Measurements from ENCODE around the gene ZBP1. TPM values are rescaled to one million over a fixed set of nuclear protein-coding genes. Genes with fewer than 3 reads are reported as not detected.

ZBP1 gene
- total RNA-seq, 4 donors from 2014 or later: 0.57 to 1.0 (median 0.88) TPM; not detected in 1

DNA sequence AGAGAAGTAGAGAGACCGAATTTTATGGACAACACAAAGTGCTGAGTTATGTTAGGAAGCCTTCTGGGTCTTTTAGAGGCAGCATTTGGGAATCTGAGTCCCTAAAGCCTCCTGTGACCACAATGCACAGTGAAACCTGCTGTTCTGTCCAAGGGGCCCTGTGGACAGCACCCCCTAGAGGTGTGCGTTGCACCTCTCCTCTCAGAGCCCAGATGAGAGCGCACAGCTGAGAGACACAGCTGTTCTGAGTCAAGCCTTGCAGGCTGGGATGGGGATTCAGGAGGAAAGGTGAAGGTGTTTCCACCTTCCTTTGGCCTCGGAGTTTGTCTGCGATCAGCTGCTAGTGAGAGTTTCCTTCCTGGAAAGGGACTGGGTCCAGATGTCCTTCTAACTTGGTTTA, 46.3 kb downstream of the ZBP1 start:
- TF ChIP-seq, protein P1, sequence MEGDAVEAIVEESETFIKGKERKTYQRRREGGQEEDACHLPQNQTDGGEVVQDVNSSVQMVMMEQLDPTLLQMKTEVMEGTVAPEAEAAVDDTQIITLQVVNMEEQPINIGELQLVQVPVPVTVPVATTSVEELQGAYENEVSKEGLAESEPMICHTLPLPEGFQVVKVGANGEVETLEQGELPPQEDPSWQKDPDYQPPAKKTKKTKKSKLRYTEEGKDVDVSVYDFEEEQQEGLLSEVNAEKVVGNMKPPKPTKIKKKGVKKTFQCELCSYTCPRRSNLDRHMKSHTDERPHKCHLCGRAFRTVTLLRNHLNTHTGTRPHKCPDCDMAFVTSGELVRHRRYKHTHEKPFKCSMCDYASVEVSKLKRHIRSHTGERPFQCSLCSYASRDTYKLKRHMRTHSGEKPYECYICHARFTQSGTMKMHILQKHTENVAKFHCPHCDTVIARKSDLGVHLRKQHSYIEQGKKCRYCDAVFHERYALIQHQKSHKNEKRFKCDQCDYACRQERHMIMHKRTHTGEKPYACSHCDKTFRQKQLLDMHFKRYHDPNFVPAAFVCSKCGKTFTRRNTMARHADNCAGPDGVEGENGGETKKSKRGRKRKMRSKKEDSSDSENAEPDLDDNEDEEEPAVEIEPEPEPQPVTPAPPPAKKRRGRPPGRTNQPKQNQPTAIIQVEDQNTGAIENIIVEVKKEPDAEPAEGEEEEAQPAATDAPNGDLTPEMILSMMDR (IDR thresholded peaks at IDR 0.05; ENCODE audit: low read depth): no peak

DNA sequence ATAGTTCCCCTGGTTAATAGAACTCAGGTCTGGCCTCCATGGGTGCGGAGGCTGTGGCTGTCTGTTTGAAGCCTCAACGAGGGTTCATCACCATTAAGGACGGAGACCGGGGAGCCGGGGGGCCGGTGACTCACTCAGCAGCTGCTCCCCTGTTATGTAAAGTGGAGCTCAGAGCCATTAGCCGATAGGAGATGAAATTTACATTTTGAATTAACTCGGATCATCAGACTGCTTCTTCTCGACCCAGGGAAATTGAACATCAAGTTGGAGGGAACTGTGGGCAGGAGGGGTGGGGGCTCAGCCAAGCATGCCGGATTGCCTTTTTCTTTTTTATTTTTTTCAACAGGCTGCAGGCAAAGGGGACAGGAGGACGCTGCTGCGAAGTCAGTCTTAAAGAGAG, 47.0 kb downstream of the ZBP1 start:
- TF ChIP-seq, protein P1 (IDR thresholded peaks at IDR 0.05; ENCODE audit: low read depth): no peak

DNA sequence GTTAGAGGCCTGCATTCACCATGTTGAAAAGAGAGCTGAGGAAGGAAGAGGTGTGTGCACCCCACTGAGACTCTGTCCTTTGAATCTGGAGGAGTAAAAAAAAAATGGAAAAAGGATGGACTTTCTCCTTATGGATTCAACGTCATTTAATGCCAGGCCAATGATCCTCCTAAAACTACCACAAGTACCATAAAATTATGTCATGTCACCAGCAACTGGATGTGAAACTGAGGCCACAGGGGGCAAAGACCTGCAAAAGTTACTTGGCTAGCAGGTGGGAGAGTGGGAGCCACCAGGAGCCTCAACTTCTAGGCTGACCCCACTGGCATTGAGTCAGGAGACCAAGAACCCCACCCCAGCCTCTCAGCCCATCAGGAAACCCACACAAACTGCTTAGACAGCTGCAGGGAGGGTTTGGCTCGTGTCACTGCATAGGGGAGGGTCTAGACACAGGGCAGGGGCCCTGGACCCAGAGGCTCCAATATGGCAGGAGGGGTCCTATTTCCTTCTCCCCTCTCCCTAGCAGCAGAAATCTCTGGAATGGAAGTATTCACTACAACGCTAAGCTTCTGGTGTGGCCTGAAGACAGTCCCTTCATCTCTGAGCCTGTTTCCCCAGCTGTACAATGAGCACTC, 48.3 kb downstream of the ZBP1 start:
- TF ChIP-seq, protein P1 (IDR thresholded peaks at IDR 0.05; ENCODE audit: low read depth): no peak

DNA sequence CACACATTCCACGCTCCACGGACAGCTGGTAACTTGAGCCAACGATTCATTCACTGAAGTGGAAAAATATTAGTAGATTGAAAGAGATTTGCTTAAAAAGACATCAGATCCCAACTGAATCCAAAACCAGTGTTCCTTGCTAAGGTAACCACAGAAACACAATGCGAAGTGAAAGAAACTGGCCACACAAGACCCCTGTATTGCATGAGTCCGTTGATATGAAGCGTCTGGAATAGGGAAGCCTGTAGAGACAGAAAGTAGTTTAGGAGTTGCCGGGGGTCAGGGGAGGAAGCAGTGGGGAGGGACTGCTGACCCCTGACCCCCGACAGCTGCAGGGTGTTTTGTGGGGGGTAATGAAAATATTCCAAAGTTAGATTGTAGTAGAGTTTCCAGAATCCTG, 49.3 kb downstream of the ZBP1 start:
- TF ChIP-seq, protein P1 (IDR thresholded peaks at IDR 0.05; ENCODE audit: low read depth): no peak

DNA sequence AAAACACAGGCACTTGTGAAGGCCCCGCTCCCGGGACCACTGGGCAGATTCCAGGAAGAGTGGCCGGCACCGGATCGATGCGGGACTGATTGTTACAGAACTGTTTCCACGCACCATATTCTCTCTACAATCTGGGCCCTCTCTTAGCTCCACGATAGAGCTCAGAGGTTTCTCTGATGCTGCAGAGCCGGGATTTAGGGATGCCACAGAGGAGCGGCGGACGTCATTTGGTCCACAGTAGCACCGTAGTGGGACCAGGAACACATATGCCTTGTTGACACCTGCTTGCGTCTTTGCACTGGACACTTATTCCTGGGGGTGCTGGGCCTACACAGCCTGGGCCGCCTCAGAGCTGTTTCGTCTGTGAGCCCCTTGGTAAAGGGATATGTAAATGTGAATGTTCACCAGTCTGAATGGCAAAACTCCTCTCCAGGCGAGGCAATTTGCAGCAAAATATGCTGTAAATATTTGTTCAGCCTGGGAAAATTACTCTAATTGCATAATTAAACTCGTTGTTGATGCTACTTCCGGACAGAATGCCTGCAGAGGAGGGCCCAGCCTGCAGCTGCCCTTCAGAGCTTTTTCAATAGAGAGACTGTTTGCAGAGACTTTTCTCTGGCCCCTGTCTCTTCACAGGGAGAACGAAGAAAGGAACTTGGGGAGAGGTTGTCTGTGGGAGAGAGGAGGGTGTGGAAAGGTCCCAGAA, 49.9 kb downstream of the ZBP1 start:
- TF ChIP-seq, protein P1 (IDR thresholded peaks at IDR 0.05; ENCODE audit: low read depth): no peak

DNA sequence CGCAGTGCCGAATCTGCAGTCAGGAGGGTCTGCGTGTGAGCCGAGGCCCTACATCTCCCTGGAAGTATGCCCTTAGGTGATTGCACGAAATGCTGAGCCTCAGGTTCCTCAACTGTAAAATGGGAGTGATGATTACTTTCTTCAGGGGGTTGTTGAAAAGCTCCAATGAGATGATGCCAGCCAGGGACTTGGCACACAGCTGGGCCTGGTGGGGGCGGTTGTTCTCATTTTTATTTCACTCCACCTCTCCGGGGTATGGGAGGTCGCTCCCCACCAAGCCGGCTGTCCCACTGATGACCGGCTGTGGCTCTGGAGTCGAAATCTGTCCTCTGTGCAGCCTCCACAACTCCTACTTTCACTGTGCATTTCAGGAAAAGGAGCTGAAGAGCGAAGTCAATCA, 51.3 kb downstream of the ZBP1 start:
- TF ChIP-seq, protein P1 (IDR thresholded peaks at IDR 0.05; ENCODE audit: low read depth): no peak

DNA sequence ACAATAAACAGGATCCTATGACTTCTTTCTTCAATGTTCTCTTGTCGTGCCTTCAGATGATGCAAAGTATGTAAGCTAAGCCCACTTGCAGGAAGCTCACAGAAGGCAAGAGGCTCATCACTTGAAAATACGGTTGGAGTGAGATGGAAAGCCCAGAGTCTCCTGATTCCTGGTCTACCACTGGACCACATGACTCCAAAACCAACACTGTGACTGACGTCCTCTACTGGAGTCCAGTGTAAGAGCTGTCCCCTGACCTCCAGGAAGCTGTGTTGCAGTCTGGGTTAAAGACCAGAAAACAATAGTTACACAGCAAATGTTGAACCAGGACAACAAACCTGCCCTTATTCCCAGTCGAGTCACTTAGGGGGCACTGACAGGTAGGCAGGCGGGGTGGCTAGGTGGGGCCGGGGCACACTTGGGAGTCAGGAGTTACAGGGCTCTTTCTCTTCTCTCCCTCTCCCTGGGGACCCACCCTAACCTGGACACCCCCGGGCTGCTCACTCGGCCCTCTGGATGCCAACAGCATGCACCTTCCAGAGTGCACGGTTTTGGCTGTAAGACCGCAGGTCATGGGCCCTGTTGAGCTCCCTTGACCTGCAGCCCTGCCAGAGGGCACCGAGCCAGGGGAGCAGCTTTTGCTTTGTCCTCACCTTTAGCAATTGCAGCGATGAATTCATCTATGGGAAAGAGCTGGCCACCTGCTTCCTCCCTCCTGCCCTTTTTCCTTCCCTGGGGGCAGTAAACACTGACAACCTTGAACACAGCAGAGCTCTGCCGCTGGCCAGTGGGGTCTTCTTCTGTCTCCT, 51.9 kb downstream of the ZBP1 start:
- TF ChIP-seq, protein P1 (IDR thresholded peaks at IDR 0.05; ENCODE audit: low read depth): no peak
